OCI-LY3 (cell line): ENCODE results near the gene NRP2.

Experiments
- CTCF ChIP-seq: fragments of 200-600, 300-600 bp; sonication (generic); IDR thresholded peaks from 2 replicates; pipeline ENCODE4 v1.5.1; 2014; ENCODE audit warnings: antibody characterized with exemption, low read length, low read depth
- EZH2phosphoT487 ChIP-seq: fragments of 200-600 bp; shearing (Covaris generic); IDR thresholded peaks from 2 replicates; pipeline ENCODE4 v1.6.1; 2018; ENCODE audit warnings: antibody characterized with exemption, mixed run types, low read depth

- no peak for TF ChIP-seq CTCF
- no peak for TF ChIP-seq EZH2phosphoT487
Measured at GRCh38 chr2:205769879-205770278, 87.6 kb downstream of the NRP2 start.
